OCI-LY1 (cell line): ENCODE data around the gene GRHL1.

Experiments used
- H2AFZ ChIP-seq: fragments of 200-600 bp; sonication (generic), shearing (Covaris generic); 2 replicates; pipeline ENCODE4 v1.6.0; 2014; ENCODE audit warnings: antibody characterized with exemption, mild to moderate bottlenecking, low read length
- H3F3A ChIP-seq: fragments of 200-600 bp; sonication (generic), shearing (Covaris generic); 2 replicates; pipeline ENCODE4 v1.6.0; 2014; ENCODE audit warnings: mild to moderate bottlenecking, antibody characterized with exemption, low read length, moderate library complexity; ENCODE audit not compliant: insufficient read depth
- H3K27ac ChIP-seq: fragments of 200-600 bp; sonication (generic); 2 replicates; pipeline ENCODE4 v1.5.1; 2014; ENCODE audit warnings: low read length, mixed run types, mild to moderate bottlenecking, low read depth; ENCODE audit not compliant: poor library complexity, severe bottlenecking
- H3K27me3 ChIP-seq: fragments of 200-600 bp; sonication (generic); 2 replicates; pipeline ENCODE4 v1.6.0; 2014; ENCODE audit warnings: antibody characterized with exemption, mild to moderate bottlenecking, low read length, moderate library complexity; ENCODE audit not compliant: insufficient read depth
- H3K36me3 ChIP-seq: fragments of 200-600 bp; sonication (generic); 2 replicates; pipeline ENCODE4 v1.6.1; 2014; ENCODE audit warnings: mild to moderate bottlenecking, antibody characterized with exemption, low read length, moderate library complexity, mixed read lengths; ENCODE audit not compliant: insufficient read depth
- H3K4me1 ChIP-seq: fragments of 200-600 bp; sonication (generic); 2 replicates; pipeline ENCODE4 v1.5.1; 2014; ENCODE audit warnings: mild to moderate bottlenecking, low read length, moderate library complexity; ENCODE audit not compliant: insufficient read depth, severe bottlenecking
- H3K4me2 ChIP-seq: fragments of 200-600 bp; sonication (generic), shearing (Covaris generic); 2 replicates; pipeline ENCODE4 v1.6.1; 2014; ENCODE audit warnings: low read length
- H3K4me3 ChIP-seq: fragments of 200-600 bp; sonication (generic); 2 replicates; pipeline ENCODE4 v1.5.1; 2014; ENCODE audit warnings: low read length, low read depth, mild to moderate bottlenecking, mixed read lengths; ENCODE audit not compliant: poor library complexity, severe bottlenecking
- H3K79me2 ChIP-seq: fragments of 200-600 bp; shearing (Covaris generic); 2 replicates; pipeline ENCODE4 v1.6.1; 2016; ENCODE audit warnings: mixed run types, low read length, mixed read lengths; ENCODE audit not compliant: insufficient read depth
- H3K9ac ChIP-seq: fragments of 200-600 bp; sonication (generic), shearing (Covaris generic); 2 replicates; pipeline ENCODE4 v1.6.1; 2014; ENCODE audit warnings: mild to moderate bottlenecking, low read length, mixed read lengths
- H3K9me2 ChIP-seq: fragments of 200-600 bp; sonication (generic), shearing (Covaris generic); 2 replicates; pipeline ENCODE4 v1.6.1; 2014; ENCODE audit warnings: low read depth, mild to moderate bottlenecking, low read length, mixed read lengths
- H3K9me3 ChIP-seq: fragments of 200-600 bp; shearing (Covaris generic); 2 replicates; pipeline ENCODE4 v1.6.1; 2014; ENCODE audit warnings: low read length, mixed read lengths
- H4K20me1 ChIP-seq: fragments of 200-600 bp; sonication (generic), shearing (Covaris generic); 2 replicates; pipeline ENCODE4 v1.6.0; 2016; ENCODE audit warnings: mild to moderate bottlenecking, low read length; ENCODE audit not compliant: insufficient read depth
- EZH2 ChIP-seq: fragments of 200-600 bp; sonication (generic), shearing (Covaris generic); IDR thresholded peaks from 2 replicates; pipeline ENCODE4 v1.8.0; 2017; ENCODE audit warnings: borderline replicate concordance, mixed run types, mild to moderate bottlenecking, antibody characterized with exemption, low read length, moderate library complexity, mixed read lengths
- TF ChIP-seq, protein P1 (sequence below): fragments of 200-600 bp; sonication (generic), shearing (Covaris generic); IDR thresholded peaks from 2 replicates; pipeline ENCODE4 v1.5.1; 2017; ENCODE audit warnings: mild to moderate bottlenecking, antibody characterized with exemption, low read length, moderate library complexity, mixed read lengths

Gene GRHL1

DNA sequence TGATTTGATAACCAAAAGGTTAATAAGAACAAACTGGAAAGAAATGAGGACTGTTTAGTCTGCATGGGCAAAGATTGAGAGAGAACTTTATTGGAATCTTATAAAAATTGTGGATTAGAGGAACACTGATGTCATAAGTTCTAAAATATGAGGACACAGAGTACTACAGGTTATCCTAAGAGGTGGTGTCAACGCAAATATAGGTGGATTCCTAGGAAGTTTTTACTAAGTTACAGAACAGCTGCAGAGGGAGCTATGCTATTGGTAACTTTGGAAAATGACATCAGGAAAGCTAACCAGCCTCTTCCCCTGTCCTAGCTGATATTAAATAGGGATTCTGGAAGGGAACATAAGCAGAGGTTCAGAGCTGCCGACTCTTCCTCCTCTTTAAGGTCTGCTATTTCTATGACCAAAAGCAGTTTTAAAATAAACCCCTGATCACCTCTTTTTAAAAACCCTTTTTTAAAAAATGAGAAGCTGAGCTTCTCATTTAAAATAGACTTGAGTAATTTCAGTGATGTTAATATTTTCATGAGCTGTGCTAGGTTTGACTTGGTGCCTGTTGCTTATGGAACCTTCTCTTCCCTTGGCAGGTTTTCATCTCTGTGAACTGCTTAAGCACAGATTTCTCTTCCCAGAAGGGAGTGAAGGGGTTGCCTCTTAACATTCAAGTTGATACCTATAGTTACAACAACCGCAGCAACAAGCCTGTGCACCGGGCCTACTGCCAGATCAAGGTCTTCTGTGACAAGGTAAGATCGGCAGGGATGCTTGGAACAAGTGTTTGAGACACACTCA is 34.2 kb downstream of the GRHL1 start:
- H3K9ac ChIP-seq = no peak overlapping the region
- no peaks in the 10 kb centered on the region for H3K9me2 ChIP-seq
- no peaks in the 10 kb centered on the region for H3K79me2 ChIP-seq
- H3K27me3 ChIP-seq = no peaks in the 10 kb centered on the region
- no peaks in the 10 kb centered on the region for H3K9me3 ChIP-seq
- no peak overlapping the region for H2AFZ ChIP-seq
- no peaks in the 10 kb centered on the region for H3F3A ChIP-seq
- H3K4me2 ChIP-seq = no peak overlapping the region
- H3K4me3 ChIP-seq = no peak overlapping the region
- H4K20me1 ChIP-seq = no peaks in the 10 kb centered on the region
- TF ChIP-seq EZH2 = no peak
- TF ChIP-seq, protein P1, sequence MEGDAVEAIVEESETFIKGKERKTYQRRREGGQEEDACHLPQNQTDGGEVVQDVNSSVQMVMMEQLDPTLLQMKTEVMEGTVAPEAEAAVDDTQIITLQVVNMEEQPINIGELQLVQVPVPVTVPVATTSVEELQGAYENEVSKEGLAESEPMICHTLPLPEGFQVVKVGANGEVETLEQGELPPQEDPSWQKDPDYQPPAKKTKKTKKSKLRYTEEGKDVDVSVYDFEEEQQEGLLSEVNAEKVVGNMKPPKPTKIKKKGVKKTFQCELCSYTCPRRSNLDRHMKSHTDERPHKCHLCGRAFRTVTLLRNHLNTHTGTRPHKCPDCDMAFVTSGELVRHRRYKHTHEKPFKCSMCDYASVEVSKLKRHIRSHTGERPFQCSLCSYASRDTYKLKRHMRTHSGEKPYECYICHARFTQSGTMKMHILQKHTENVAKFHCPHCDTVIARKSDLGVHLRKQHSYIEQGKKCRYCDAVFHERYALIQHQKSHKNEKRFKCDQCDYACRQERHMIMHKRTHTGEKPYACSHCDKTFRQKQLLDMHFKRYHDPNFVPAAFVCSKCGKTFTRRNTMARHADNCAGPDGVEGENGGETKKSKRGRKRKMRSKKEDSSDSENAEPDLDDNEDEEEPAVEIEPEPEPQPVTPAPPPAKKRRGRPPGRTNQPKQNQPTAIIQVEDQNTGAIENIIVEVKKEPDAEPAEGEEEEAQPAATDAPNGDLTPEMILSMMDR = no peak
- H3K4me1 ChIP-seq = no peaks in the 10 kb centered on the region
- no peak overlapping the region for H3K27ac ChIP-seq
- H3K36me3 ChIP-seq = peaks cover 4% of the 10 kb centered on the region; the same call in 1 of the 2 replicates

DNA sequence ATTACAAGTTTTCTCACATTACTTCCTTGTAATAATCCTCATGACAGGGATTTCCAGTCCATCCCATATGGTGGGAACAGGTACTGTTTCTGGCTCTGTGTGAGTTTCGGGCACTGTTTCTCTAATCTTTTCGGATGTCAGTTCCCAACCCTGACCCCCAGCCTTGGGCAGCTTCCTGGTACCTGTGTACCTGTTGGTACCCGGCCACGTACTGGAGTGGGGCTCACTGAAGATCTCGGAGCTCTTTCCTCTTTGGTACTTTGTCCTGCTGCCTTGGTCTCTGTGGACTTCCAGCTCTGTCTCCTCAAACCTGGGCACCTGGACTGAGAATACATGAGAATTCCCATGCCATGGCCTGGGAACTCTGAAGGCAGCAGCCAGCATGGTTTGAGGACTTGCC is 36.8 kb downstream of the GRHL1 start:
- Histone ChIP-seq H3K36me3 (peaks cover 9% of the 10 kb centered on the region; the same call in 1 of the 2 replicates), H3K4me1 (no peaks in the 10 kb centered on the region), H3K4me3 (no peak overlapping the region), H3K4me2 (no peak overlapping the region), H3K27me3 (no peaks in the 10 kb centered on the region), H3K79me2 (no peaks in the 10 kb centered on the region), H3K9ac (no peak overlapping the region), H2AFZ (no peak overlapping the region), H4K20me1 (no peaks in the 10 kb centered on the region), H3K9me2 (no peaks in the 10 kb centered on the region), H3K27ac (no peak overlapping the region), H3K9me3 (no peaks in the 10 kb centered on the region), H3F3A (no peaks in the 10 kb centered on the region)
- no peak for TF ChIP-seq EZH2
- TF ChIP-seq, protein P1 = no peak

DNA sequence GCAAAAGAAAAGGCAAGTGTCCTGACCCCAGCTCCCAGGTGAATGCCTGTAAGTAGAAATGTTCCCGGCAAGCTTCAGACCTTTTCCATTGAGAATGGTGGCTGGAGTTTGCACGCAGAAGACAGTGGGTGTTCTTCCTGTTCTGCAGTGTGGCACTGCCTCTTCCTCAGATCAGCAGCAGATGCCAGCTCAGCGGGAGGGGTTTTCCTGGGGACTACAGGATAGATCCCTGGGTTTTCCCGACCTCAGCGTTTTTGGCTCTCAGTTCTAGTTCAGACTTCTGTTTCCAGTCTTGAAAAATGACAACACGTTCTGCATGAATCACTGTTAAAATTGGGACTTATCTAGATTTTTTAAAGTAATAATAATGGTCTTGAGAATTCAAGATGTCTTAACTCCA is 39.2 kb downstream of the GRHL1 start:
- H3K27ac ChIP-seq = no peak overlapping the region
- no peaks in the 10 kb centered on the region for H3K9me3 ChIP-seq
- no peaks in the 10 kb centered on the region for H3K9me2 ChIP-seq
- no peak overlapping the region for H3K4me3 ChIP-seq
- TF ChIP-seq, protein P1 = no peak
- TF ChIP-seq EZH2 = no peak
- no peaks in the 10 kb centered on the region for H4K20me1 ChIP-seq
- H3K4me1 ChIP-seq = no peaks in the 10 kb centered on the region
- H3K9ac ChIP-seq = no peak overlapping the region
- H3K27me3 ChIP-seq = no peaks in the 10 kb centered on the region
- no peaks in the 10 kb centered on the region for H3K79me2 ChIP-seq
- peaks cover 9% of the 10 kb centered on the region; the same call in 1 of the 2 replicates for H3K36me3 ChIP-seq
- H3K4me2 ChIP-seq = no peak overlapping the region
- no peaks in the 10 kb centered on the region for H3F3A ChIP-seq
- no peak overlapping the region for H2AFZ ChIP-seq
